ENCODE results near the gene GPR15LG.

GPR15LG gene

GRCh38 chr10:84217746-84218145, 44.1 kb downstream of the GPR15LG start:
- no peak for DNase-seq

- DNase-seq = no peak
Observed at GRCh38 chr10:84221916-84222315, 48.3 kb downstream of the GPR15LG start.

- DNase-seq = no peak
Observed at GRCh38 chr10:84224411-84225028, 50.9 kb downstream of the GPR15LG start.

- DNase-seq = no peak
Observed at GRCh38 chr10:84225427-84226173, 52.0 kb downstream of the GPR15LG start, which contains the start of gene LRIT2. TSS of gene LRIT2 (minus strand) at chr10:84225544. CDS start at chr10:84225520, 24 bp downstream.

- no peak for DNase-seq
Observed at GRCh38 chr10:84226616-84227015, 53.0 kb downstream of the GPR15LG start.

- no peak for DNase-seq
Observed at GRCh38 chr10:84227810-84228209, 54.2 kb downstream of the GPR15LG start.

GRCh38 chr10:84230359-84230758, 56.8 kb downstream of the GPR15LG start:
- no peak for DNase-seq

- no peak for DNase-seq
Observed at GRCh38 chr10:84232376-84232775, 58.8 kb downstream of the GPR15LG start.

GRCh38 chr10:84233940-84234339, 60.3 kb downstream of the GPR15LG start:
- no peak for DNase-seq

- no peak for DNase-seq
Observed at GRCh38 chr10:84234479-84234878, 60.9 kb downstream of the GPR15LG start.

Data from stimulated activated CD4-positive, alpha-beta T cell treated with anti-CD3 and anti-CD28 coated beads, Interleukin-15, amount 100 ng/mL, for 24 hours (primary cell).